ELR (cell line): ENCODE measurements around the gene JOSD2.

ENCODE experiments used
- DNase-seq: peaks from one replicate; pipeline ENCODE4 v3.0.0-alpha.2; 2015; ENCODE audit warnings: low read depth

The JOSD2 gene

GRCh38 chr19:50514346-50515167, 3.6 kb upstream of the JOSD2 start:
- no peak for DNase-seq

- DNase-seq: no peak
These were observed 2.9 kb upstream of the JOSD2 start, which contains the start of gene ASPDH for GRCh38 chr19:50513746-50514345. Gene ASPDH, minus strand, starts transcription at chr19:50513913. Its CDS starts 90 bp downstream, at chr19:50513823.

DNA sequence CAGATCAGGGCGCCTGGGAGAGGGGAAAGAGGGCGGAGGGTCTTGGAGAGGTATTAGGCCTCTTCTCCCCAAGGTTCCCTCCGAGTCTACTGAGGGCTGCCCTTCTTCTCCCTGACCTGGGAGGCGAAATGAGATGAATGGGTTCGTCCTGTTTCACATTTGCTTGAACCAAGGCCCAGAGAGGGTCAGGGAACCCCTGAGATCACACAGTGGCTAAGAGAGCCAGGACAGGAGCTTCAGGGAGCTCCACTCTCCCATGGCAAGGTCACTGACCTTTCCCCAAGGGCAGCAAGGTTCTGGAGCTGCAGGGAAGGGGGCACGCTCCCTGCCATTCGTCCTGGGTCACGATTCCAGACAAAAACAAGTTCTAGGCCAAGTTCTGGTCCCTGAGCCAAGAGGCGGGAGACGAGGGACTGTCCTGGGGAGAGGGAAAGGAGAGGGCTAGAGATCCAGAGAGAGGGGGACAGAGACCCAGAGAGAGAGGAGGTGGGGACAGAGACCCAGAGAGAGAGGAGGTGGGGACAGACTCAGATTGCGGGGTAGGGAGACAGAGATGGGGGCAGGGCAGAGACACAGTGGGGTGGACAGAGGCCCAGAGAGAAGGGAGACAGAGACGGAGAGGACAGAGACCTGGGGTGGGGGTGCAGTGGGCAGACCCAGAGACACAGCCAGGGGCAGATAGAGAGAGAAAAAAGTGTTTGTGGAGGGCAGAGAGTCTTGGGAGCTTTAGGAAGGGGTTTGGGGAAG, 2.2 kb upstream of the JOSD2 start:
- no peak for DNase-seq

DNA sequence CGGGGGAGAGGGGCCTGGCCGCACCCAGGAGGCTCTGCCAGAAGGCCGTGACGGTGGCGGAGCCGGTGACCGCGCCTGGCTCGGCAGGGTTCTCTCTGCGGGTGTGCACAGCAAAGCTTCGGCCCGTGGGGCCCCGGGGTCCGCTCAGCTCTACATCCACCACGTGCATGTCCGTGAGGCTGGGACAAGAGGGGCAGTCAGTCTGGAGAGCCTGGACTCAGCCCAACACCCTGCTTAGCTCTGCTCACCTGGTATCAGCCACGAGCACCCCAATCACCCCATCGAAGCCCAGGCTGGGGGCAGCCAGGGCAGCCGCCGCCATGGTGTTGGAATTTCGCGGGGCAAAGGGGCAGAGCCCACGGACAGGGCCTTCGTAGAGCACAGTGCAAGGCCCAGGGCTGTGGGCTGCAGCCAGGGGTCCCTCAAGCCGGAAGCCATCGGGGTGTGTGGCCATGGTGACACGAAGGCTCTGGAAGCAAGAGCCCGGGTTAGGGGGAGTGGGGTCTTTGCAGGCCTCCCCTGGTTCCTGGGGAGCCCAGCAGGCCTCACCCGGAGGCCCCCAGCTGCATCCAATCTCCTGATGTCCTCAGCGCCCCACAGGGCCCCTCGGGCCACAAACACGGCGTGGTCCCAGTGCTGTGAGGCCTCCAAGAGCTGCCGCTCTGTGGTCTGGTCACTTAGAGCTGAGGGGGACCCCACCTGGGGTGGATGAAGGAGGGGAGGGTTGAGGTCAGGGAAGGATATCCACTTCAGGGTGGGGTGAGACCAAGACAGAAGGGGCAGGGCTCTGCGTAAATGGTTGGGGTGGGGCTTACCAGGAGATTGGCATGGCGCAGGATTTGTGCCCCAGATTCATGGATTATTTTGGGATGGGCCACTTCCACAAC, 1.4 kb upstream of the JOSD2 start:
- DNase-seq: no peak

- no peak for DNase-seq
These were observed 307 bp downstream of the JOSD2 start for GRCh38 chr19:50510700-50511068.

GRCh38 chr19:50510121-50510670, 795 bp downstream of the JOSD2 start:
- peak; percentile 28 for DNase-seq

- DNase-seq: no peak
These were observed 1.6 kb downstream of the JOSD2 start for GRCh38 chr19:50509366-50509765.

GRCh38 chr19:50508843-50509190, 2.2 kb downstream of the JOSD2 start:
- no peak for DNase-seq

- DNase-seq: no peak
These were observed 3.6 kb downstream of the JOSD2 start for GRCh38 chr19:50507376-50507775.

GRCh38 chr19:50506700-50507099, 4.3 kb downstream of the JOSD2 start:
- no peak for DNase-seq

GRCh38 chr19:50505856-50506611, 5.0 kb downstream of the JOSD2 start:
- no peak for DNase-seq

GRCh38 chr19:50501568-50502475, 9.2 kb downstream of the JOSD2 start:
- DNase-seq: no peak

DNA sequence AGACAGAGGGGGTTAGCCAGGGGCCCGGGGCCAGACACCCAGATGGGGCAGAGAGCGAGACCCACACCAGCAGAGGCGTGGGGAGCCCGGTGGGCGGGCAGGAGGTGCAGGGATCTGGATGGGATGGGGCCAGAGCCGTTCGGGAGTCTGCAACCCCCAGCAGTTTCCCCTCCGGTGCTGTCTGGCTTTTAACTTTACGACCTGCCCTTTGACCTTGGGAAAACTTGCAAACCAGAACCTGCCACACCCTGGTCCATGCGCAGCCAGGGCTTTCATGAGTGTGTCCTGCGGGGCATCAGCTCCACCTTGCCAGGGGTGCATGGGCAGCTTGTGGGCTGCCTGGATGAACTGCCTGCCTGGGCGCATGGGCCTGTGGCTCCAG, 9.8 kb downstream of the JOSD2 start:
- no peak for DNase-seq

DNA sequence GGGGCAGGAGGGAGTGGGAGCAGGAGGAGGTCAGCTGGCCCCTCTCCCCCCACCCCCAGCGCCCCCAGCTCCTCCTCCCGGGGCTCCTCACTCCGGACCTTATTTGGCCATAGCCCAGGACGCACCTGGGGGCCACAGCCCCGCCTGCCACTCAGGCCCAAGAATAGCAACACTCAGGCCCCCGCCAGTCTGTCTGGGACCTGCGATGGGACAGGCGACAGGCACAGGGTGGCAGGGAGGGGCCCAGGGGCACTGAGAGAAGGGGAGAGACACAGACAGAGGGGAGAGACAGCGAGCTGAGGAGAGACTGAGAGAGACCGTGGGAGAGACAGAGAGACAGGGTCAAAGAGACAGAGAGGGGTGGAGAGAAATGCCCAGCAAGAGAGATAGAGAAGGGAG, 10.2 kb downstream of the JOSD2 start:
- no peak for DNase-seq

DNA sequence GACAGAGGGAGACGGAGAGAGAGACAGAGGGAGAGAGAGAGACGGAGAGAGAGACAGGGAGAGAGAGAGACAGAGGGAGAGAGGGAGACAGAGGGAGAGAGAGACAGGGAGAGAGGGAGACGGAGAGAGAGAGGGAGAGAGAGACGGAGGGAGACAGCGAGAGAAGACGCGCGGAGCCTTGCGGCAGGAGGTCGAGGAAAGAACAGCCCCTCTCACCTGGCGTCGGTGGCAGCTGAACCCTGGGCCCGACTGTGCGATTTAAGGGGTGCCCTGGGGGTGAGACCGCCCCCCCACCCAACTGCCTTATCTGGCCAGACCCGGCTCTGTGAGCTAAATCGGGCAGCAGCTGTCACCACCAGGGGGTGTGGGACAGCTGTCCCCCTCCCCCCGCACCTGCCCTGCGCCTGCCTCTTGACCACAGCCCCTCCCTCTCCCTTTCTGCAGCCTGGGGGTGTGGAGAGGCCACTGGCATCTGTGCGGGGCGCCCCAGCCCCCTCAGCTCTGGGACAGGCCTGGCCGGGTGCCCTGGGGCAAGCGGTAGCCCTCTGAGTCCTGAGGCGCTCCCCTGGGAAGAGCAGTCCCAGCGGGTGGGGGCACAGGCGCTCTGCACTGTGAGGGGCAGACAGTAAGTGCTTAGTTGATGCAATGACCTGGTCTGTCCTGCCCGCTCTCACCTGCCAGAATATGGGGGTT, 10.8 kb downstream of the JOSD2 start:
- no peak for DNase-seq

DNA sequence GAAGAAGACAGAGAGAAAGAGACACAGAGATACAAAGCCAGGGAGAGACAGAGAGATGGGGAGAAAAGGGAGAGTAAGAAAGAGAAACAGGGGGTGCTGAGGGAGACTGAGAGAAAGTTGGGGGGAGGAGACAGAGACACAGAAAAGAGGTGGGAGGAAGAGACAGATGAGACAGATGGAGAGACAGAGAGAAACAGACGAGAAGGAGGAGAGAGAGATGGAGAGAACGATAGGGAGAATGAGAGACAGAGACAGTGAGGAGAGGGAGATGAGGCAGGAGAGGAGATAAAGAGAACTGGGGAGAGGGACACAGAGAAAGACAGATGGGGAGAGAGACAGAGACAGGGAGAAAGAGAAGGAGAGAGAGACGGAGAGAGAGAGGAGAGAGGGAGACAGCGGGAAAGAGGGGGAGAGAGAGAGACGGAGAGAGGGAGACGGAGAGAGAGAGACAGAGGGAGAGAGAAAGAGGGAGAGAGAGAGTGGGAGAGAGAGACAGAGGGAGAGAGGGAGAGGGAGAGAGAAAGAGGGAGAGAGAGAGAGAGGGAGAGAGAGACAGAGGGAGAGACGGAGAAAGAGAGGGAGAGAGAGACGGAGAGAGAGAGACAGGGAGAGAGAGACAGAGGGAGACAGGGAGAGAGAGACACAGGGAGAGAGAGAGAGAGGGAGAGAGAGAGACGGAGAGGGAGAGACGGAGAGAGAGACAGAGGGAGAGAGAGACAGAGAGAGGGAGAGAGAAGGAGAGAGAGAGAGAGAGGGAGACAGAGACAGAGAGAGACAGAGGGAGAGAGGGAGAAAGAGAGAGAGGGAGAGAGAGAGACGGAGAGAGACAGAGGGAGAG, 12.6 kb downstream of the JOSD2 start:
- no peak for DNase-seq

GRCh38 chr19:50497022-50497405, 14.0 kb downstream of the JOSD2 start:
- DNase-seq: no peak
